ENCODE results near the gene ALG10. TPM values are rescaled to one million over a fixed set of nuclear protein-coding genes. Genes with fewer than 3 reads are reported as not detected.
"Not testable (repeated sequence)": the region's sequence is repeated elsewhere in the genome, so short reads cannot be mapped to it uniquely, and the experiment has no call there.

ALG10 gene
- polyA plus RNA-seq, 6 donors from 2014 or later, result 1.1 to 6.6 (median 2.8) TPM; not detected in 1

DNA sequence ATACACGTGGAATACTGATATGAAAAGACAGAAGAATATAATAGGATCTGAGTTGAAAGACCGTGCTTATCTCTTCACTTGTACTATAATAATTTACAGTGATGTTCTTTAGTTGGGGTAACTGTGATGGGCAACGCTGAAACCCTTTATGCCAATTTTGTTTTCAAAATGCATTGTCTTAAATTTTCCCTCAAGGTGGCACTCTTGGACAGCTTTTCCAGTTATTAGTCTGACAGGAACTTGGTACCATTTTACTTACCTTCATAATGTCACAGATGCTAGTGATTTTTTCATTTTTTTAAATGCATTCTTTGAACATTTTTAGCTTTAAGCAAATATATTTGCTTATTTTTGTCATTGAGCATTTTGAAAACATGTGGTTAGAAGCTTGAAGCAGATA lies 16.1 kb downstream of the ALG10 start:
- not testable (repeated sequence) for H3K27ac Mint-ChIP-seq; DNase-seq; H3K36me3 Mint-ChIP-seq; H3K4me3 Mint-ChIP-seq; H3K9me3 Mint-ChIP-seq; H3K27me3 Mint-ChIP-seq; H3K4me1 Mint-ChIP-seq; ATAC-seq (ENCODE audit: low read depth in 2 of 2)

DNA sequence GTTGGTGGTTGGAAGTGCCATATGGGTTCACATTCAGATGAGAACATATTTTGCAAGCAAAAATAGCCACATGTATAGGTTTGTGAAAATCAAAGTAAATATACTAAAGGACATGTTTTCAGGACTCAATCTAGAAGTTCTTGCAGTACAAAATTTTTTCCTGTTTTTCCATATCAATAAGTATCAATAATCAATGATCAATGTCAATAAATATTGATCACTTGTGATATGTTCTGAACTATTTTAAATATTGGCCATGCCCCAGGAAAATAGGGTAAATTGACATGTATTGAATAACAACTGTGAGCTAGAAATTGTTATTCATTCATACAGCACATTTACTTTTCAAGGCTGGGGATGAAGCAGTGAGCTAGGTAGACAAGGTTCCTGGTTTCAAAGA lies 24.3 kb downstream of the ALG10 start:
- peaks cover 7 to 12% of the 10 kb centered on the region in 2 donors for H3K36me3 Mint-ChIP-seq
- peaks cover 5 to 41% (median 17%) of the 10 kb centered on the region in 7 donors for H3K9me3 Mint-ChIP-seq
- DNase-seq, result no peak
- H3K27me3 Mint-ChIP-seq, result peaks cover 0 to 5% (median 0%) of the 10 kb centered on the region in 3 donors
- ATAC-seq (ENCODE audit: low read depth in 2 of 2), result no peak
- H3K27ac Mint-ChIP-seq, result no peak overlapping the region
- H3K4me3 Mint-ChIP-seq, result no peak overlapping the region
- no peaks in the 10 kb centered on the region for H3K4me1 Mint-ChIP-seq

DNA sequence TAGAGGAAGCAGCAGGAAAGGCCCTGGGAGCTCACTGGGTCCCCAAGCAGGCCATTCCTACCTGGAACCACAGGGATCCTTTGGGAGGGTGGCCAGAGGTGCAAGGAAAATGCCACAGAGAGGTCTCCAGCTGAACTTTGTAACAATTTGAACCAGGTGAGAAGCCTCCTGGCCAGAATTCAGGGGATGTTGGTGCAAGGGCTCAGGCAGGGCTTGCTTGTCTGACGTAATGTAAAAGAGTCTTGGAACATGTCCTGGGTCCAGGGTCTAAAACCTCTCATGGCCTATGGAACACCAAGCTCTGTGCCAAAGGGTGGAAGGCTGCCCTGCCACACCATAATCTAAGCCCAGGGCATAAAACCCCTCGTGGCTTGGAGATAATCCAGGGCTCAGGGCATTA lies 25.6 kb downstream of the ALG10 start:
- H3K27ac Mint-ChIP-seq; ATAC-seq (ENCODE audit: low read depth in 2 of 2): not testable (repeated sequence)

DNA sequence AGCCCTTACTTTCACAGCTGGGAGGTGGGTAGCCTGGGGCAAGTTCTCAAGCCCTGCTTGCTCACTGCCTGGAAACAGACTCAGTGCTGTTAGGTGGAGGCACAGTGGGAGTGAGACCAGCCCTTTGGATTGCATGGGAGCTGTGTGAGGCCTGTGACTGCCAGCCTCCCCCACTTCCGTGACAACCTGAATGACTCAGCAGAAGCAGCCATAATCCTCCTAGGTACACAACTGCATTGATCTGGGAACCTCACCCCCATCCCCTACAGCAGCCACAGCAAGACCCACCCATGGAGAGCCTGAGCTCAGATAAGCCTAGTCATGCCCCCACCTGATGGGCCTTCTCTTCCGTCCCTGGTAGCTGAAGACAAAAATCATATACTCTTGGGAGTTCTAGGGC lies 26.4 kb downstream of the ALG10 start:
- Mint-ChIP-seq H3K36me3 (peaks cover 7 to 12% of the 10 kb centered on the region in 2 donors), H3K4me3 (no peak overlapping the region), H3K27ac (no peak overlapping the region), H3K9me3 (peaks cover 5 to 58% (median 22%) of the 10 kb centered on the region in 7 donors), H3K27me3 (peaks cover 0 to 5% (median 0%) of the 10 kb centered on the region in 3 donors), H3K4me1 (no peaks in the 10 kb centered on the region)
- DNase-seq (no peak), ATAC-seq (ENCODE audit: low read depth in 2 of 2) (no peak)

More for the DNA sequence above, 25.6 kb downstream of the ALG10 start:
- Mint-ChIP-seq H3K36me3 (peaks cover 7 to 12% of the 10 kb centered on the region in 2 donors), H3K9me3 (peaks cover 5 to 53% (median 22%) of the 10 kb centered on the region in 7 donors)
- not testable (repeated sequence) for H3K4me1 Mint-ChIP-seq, H3K27me3 Mint-ChIP-seq, H3K4me3 Mint-ChIP-seq, DNase-seq

DNA sequence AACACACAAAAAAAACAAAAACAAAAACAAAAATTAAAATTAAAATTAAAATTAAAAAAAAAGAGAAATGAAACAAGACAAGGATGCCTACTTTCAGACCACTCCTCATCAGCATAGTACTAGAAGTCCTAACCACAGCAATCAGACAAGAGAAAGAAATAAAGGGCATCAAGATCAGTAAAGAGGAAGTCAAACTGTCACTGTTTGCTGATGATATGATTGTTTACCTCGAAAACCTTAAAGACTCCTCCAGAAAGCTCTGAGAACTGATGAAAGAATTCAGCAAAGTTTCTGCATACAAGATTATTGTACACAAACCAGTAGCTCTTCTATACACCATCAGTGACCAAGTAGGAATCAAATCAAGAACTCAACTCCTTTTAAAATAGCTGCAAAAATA lies 29.2 kb downstream of the ALG10 start:
- Mint-ChIP-seq H3K27ac (no peak overlapping the region), H3K27me3 (peaks cover 0 to 5% (median 0%) of the 10 kb centered on the region in 3 donors), H3K36me3 (peaks cover 0 to 12% of the 10 kb centered on the region in 2 donors), H3K9me3 (peaks cover 5 to 58% (median 22%) of the 10 kb centered on the region in 7 donors), H3K4me3 (no peak overlapping the region), H3K4me1 (peaks cover 0 to 4% (median 4%) of the 10 kb centered on the region in 3 donors)
- ATAC-seq (ENCODE audit: low read depth in 2 of 2) (no peak), DNase-seq (no peak)

DNA sequence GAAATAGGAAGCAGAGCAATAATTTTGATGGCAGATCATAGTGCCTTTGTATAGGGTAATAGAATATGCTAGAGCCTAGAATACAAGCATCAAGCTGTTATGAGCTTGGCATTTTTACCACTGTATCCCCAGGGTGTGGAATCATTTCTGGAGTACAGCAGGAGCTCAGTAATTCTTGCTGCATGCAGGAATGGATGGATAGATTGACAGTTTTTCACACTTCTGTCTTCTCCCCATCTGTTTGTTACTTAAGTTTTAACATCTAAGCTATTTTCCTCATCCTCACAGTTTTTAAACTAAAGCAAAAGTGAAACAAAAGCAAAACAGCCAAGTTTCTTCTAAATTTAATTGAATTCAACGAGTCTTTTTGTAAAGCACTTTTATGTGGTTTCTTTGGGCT lies 32.6 kb downstream of the ALG10 start:
- Mint-ChIP-seq H3K9me3 (peaks cover 0 to 33% (median 16%) of the 10 kb centered on the region in 7 donors), H3K4me1 (peaks cover 0 to 4% (median 4%) of the 10 kb centered on the region in 3 donors), H3K27me3 (no peaks in the 10 kb centered on the region), H3K4me3 (no peak overlapping the region), H3K36me3 (no peaks in the 10 kb centered on the region), H3K27ac (no peak overlapping the region)
- no peak for ATAC-seq (ENCODE audit: low read depth in 2 of 2)
- no peak for DNase-seq
